GM12865 (cell line): ENCODE results near the gene NRP1.

Experiments used
- DNase-seq: peaks from one replicate; pipeline ENCODE4 v3.0.0; 2010; ENCODE audit warnings: low read depth
- H3K4me3 ChIP-seq: 2 replicates; pipeline ENCODE4 v1.5.1; 2011; ENCODE audit warnings: mild to moderate bottlenecking, low read depth, low read length, control low read depth
- TF ChIP-seq, protein P1 (sequence below): IDR thresholded peaks from 2 replicates; pipeline ENCODE4 v1.5.1; 2011; ENCODE audit warnings: low read length, control low read depth, low read depth, inconsistent platforms; ENCODE audit not compliant: insufficient read depth; ENCODE audit errors: missing control alignments

The NRP1 gene

GRCh38 chr10:33336582-33337325 is 2.3 kb upstream of the NRP1 start:
- TF ChIP-seq, protein P1, sequence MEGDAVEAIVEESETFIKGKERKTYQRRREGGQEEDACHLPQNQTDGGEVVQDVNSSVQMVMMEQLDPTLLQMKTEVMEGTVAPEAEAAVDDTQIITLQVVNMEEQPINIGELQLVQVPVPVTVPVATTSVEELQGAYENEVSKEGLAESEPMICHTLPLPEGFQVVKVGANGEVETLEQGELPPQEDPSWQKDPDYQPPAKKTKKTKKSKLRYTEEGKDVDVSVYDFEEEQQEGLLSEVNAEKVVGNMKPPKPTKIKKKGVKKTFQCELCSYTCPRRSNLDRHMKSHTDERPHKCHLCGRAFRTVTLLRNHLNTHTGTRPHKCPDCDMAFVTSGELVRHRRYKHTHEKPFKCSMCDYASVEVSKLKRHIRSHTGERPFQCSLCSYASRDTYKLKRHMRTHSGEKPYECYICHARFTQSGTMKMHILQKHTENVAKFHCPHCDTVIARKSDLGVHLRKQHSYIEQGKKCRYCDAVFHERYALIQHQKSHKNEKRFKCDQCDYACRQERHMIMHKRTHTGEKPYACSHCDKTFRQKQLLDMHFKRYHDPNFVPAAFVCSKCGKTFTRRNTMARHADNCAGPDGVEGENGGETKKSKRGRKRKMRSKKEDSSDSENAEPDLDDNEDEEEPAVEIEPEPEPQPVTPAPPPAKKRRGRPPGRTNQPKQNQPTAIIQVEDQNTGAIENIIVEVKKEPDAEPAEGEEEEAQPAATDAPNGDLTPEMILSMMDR = no peak
- no peak for DNase-seq
- no peak overlapping the region for H3K4me3 ChIP-seq

DNA sequence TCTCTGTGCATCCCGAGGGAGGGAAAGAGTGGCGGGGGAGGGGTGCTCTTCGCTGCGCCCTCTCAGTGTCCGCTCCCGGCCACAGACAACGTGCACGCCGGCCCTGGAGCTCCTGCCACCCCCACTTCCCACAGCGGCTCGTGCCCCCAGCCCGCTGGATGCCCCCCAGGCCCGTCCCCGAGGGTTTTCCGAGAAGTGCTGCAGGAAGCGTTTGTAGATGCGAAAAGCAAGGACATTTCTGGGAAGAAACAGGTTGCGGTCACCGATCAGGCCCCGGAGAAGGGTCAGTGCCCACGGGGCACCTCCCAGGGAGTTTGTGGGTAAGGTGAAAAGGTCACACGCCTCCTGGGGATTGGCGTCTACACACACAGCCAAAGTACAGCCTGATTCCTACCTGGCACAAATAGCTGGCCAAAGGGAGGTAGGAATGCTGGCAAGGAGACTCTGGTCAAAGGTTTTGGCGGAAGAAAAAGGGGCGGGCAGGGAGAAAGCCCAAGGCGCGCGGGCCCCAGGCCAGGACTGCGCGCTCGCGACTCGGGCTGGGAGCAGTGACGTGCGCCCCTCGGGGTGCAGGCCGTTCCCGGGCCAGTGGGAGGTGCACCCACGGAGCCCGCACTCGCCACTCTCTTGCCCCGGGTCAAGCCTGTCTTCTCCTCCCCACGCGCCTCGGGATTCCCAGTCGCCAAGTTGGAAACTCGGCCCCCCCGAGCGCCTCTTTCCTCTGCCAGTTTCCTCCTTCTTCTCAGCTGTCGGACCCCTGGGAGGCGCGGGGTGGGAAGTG is 1.5 kb upstream of the NRP1 start:
- TF ChIP-seq, protein P1 = no peak
- DNase-seq = no peak
- H3K4me3 ChIP-seq = no peak overlapping the region

- DNase-seq = no peak
- TF ChIP-seq, protein P1 = no peak
- no peak overlapping the region for H3K4me3 ChIP-seq
Observed at GRCh38 chr10:33335551-33335800, 1.0 kb upstream of the NRP1 start.

DNA sequence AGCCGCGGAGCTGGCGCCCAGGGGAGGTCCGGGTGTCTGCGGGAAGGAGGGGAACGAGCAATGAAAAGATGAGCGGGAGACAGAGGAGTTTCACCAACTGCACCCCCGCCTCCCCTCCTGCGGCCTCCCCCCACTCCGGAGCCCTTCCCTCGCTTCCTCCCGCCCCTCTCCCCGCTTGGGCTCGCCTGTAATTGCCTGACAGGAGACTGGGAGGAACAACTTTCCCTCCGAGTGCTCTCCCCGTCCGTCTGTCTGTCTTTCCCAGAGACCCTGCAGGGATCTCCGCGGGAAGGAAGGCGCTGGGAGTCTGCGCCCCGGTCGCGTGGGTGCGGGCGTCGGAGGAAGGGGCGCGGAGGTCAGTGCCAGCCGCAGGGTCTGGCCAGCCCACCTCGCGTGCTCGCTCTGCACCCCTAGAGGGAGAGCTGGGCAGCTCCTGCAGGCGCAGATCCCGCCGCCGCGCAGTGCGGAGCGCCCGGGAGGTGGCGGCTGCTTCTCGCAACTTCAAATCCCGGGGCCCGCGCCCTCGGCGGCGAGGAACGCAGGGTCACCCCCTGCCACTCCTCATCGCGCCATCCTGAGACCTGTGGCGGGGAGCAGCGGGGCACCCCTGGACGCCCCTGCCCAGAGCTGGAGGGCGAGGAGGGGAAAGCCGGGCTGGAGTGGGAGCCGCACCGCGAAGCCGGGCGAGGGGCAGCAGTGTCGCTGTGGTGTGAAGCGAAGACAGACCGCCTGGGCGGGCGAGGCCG is 511 bp upstream of the NRP1 start:
- peak; percentile 7 for DNase-seq
- TF ChIP-seq, protein P1 = no peak
- H3K4me3 ChIP-seq = no peak overlapping the region

DNA sequence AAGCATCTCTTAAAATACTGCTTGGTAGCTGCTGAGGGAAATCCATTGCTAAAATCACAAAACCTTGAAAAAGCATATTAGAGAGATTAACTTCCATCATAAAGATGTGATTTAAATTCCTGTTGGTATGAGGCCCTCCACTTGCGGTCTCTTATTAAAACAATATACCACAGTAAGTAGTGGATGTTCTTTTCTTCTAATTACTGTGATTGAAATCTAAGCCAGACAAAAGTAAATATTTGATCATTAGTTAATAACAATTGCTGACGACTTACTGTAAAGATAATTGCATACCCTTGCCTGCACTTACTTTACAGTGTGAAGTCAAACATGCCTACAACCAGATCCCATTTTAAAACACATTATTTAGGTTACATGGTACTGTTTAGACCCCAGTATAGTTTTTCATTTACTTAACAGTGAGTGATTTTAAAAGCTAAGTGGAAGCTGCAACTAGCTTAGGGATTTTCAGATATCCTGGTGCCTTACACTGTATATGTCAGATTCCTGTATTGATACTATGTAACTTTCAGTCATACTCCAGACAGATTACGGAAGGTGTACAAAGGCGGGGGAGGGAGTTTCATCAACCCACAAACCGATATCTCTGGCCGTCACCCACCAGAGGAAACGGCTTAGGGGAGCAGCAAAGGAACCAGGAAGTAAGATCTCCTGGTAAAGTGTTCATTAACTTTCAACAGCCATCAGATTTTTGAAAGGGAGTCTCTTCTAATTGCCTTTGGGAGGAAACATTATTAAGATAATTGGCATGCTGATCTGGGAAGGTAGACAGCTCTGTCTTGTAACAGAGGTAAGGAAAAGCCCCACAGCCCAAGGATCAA is 986 bp downstream of the NRP1 start:
- TF ChIP-seq, protein P1 = no peak
- peak; percentile 18 for DNase-seq
- H3K4me3 ChIP-seq = peak overlapping the region; percentile 42

GRCh38 chr10:33332183-33333065 is 2.0 kb downstream of the NRP1 start:
- DNase-seq = no peak
- TF ChIP-seq, protein P1 = no peak

More at GRCh38 chr10:33332183-33333065, 2.0 kb downstream of the NRP1 start:
- no peak overlapping the region for H3K4me3 ChIP-seq
